ENCODE data around the gene SP110.
"Not testable (repeated sequence)": the region's sequence is repeated elsewhere in the genome, so short reads cannot be mapped to it uniquely, and the experiment has no call there.

Gene SP110

GRCh38 chr2:230127195-230127594 lies 92.6 kb downstream of the SP110 start:
- no peak for DNase-seq (ENCODE audit: low read depth in 2 of 2)

DNA sequence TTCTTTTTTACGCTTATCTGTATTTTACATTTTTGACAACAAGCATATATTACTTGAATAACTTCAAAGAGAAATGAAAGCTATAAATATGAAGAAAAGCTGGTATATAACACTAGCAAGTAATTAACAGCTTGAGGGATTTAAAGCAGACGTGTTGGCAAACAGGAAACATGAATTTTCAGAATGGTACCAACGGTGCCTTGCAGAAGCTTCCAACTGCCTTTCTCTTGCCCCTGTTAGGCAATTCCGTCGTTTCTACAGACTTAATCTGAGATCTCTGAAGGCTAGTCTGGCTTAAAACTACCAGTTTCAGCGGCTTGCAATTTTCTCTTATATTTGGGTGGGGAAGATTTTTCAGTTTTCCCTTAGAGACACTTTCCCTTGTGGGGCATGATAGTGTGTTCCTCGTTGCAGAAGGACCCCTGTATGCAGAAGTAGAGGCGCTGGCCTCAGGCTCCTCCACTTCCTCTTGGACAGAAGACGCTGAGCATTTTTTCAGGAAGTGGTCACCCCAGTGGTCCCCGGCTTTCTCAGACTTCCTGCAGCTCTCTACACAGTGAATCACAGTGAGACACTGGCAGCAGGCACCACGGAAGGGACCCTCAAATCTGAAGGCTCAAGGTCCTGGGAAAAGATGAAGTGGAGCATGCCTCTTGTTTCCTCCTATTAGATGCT lies 94.9 kb downstream of the SP110 start:
- DNase-seq (ENCODE audit: low read depth in 2 of 2) = no peak

DNA sequence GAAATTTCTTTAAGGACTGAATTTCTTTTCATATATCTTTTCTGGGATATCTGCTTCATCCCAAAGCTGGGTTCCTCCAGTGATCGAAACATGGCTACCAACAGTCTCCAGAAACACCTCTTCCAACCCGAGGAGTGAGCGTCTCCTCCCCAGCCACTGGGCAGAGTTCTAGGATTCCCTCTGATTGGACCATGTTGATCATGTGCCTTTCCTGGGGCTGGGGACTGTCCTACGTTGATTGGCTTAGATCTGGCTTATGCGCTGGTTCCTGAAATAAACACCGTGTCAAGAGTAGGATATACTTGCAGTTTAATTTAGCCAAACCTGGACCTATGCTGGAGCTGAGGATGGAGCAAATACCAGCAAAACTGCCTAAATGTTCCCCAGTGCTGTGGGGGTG lies 95.5 kb downstream of the SP110 start:
- DNase-seq (ENCODE audit: low read depth in 2 of 2) = no peak

DNA sequence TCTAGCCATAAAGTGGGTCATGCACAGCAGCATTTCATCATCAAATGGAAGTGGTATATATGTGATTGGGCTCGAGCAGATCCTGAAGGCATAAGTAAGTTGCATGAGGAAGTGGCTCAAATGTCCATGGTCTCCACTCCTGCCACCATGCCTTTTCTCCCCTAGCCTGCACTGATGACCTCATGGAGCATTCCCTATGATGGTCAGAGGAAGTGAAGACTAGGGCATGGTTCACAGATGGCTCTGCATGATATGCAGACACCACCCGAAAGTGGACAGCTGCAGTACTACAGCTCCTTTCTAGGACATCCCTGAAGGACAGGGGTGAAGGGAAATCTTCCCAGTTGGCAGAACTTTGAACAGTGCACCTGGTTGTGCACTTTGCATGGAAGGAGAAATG lies 99.4 kb downstream of the SP110 start:
- not testable (repeated sequence) for DNase-seq (ENCODE audit: low read depth in 2 of 2)

GRCh38 chr2:230119827-230120226 lies 100.0 kb downstream of the SP110 start:
- DNase-seq (ENCODE audit: low read depth in 2 of 2) = not testable (repeated sequence)

Data from stimulated activated CD8-positive, alpha-beta memory T cell treated with anti-CD3 and anti-CD28 coated beads, Interleukin-7, amount 100 ng/mL, for 4 hours (primary cell).